Suppressor macrophage (primary cell): ENCODE data around the gene PLAC1.

Source experiments
- DNase-seq, 4 experiments: peaks; one replicate each; pipeline ENCODE4 v3.0.0-alpha.2; 2020 to 2022

The PLAC1 gene

GRCh38 chrX:134541906-134542305 lies 116.4 kb downstream of the PLAC1 start:
- DNase-seq: no peak

- DNase-seq: no peak
Measured at GRCh38 chrX:134538316-134538715, 120.0 kb downstream of the PLAC1 start.

- DNase-seq: peak in 1 of 4 experiments; percentile 13
Measured at GRCh38 chrX:134537179-134537955, 120.9 kb downstream of the PLAC1 start.

GRCh38 chrX:134533952-134534351 lies 124.3 kb downstream of the PLAC1 start:
- no peak for DNase-seq

GRCh38 chrX:134533352-134533751 lies 124.9 kb downstream of the PLAC1 start:
- DNase-seq: no peak

GRCh38 chrX:134530845-134531244 lies 127.4 kb downstream of the PLAC1 start:
- no peak for DNase-seq

- DNase-seq: no peak
Measured at GRCh38 chrX:134529481-134529880, 128.8 kb downstream of the PLAC1 start.

- DNase-seq: no peak
Measured at GRCh38 chrX:134528960-134529359, 129.3 kb downstream of the PLAC1 start.

- DNase-seq: no peak
Measured at GRCh38 chrX:134526399-134526798, 131.9 kb downstream of the PLAC1 start.

GRCh38 chrX:134525086-134525792 lies 133.0 kb downstream of the PLAC1 start:
- no peak for DNase-seq

- no peak for DNase-seq
Measured at GRCh38 chrX:134524181-134524580, 134.1 kb downstream of the PLAC1 start.

GRCh38 chrX:134520860-134521390 lies 137.3 kb downstream of the PLAC1 start:
- peak; percentile 27 to 69 (median 64) for DNase-seq
